ENCODE data around the gene HSD3B1. TPM values are rescaled to one million over a fixed set of nuclear protein-coding genes. Genes with fewer than 3 reads are reported as not detected.

HSD3B1 gene
- total RNA-seq, 1 donor from 2014 or later = not detected

Other genes starting within 250 kb of the HSD3B1 start
- gene HAO2, start 138.4 kb upstream of the HSD3B1 start, total RNA-seq = not detected
- not detected for gene HSD3B2, start 92.1 kb upstream of the HSD3B1 start, total RNA-seq
- 13.6 TPM for gene ZNF697, start 141.1 kb downstream of the HSD3B1 start, total RNA-seq
- 50.1 TPM for gene PHGDH, start 204.7 kb downstream of the HSD3B1 start, total RNA-seq